ENCODE measurements around the gene KRIT1. TPM values are rescaled to one million over a fixed set of nuclear protein-coding genes. Genes with fewer than 3 reads are reported as not detected.
"Not testable (repeated sequence)": the region's sequence is repeated elsewhere in the genome, so short reads cannot be mapped to it uniquely, and the experiment has no call there.

The KRIT1 gene
- 25.7 TPM for polyA plus RNA-seq (2012; ENCODE audit: insufficient read depth, insufficient read length)

- peak; percentile 85 for DNase-seq (ENCODE audit: low read depth, low spot score)
- peak within 1 kb of the TSS; percentile 75 for H3K4me3 ChIP-seq (ENCODE audit: low read length)
Observed at GRCh38 chr7:92245487-92246359, at the start of gene KRIT1, which contains the start of gene ANKIB1. KRIT1 (minus strand) TSS chr7:92245914; CDS start chr7:92242135, 3,779 bp downstream. ANKIB1 (plus strand) TSS chr7:92245974; CDS start chr7:92294979, 49,005 bp downstream.

DNA sequence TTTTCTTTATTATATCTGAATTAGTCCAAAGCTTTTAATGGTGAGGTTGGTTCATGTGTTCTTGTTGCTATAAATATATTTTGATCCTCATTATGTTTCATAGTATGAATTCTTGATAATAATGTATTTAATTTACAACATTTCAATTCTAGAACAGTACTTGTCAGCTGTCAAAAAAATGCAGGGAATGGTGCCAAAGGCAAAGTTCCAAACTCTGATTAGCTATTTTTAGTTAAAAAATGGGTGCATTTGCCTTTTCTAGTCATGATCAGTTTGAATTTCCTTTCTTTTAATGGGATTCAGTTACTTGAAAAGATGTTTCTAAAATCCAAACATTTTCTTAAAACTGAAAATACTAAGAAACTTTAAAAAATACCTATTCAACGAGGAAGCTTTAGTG lies 49.7 kb upstream of the KRIT1 start:
- no peak for DNase-seq (ENCODE audit: low read depth, low spot score)
- H3K4me3 ChIP-seq (ENCODE audit: low read length): no peak overlapping the region

GRCh38 chr7:92293896-92294590 lies 48.3 kb upstream of the KRIT1 start:
- no peak overlapping the region for H3K4me3 ChIP-seq (ENCODE audit: low read length)
- no peak for DNase-seq (ENCODE audit: low read depth, low spot score)

- no peak for DNase-seq (ENCODE audit: low read depth, low spot score)
Observed at GRCh38 chr7:92292981-92293380, 47.3 kb upstream of the KRIT1 start.

DNA sequence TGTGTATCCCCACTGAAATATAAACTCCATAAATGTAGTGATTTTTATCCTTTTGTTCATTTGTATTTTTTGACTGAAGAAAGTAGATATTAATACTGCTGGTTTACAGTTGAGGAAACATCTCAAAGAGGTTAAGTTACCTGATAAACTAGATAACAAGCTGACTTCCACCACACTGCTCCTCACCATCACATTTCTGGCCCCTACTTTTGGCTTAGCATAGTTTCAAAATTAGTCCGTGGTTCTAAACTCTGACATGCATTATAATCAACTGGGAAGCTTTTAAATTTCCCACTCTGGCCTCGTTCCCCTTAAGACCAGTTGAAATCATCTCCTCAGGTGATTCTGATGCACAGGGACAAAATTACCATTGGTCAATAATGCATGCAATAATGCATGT lies 43.6 kb upstream of the KRIT1 start:
- H3K4me3 ChIP-seq (ENCODE audit: low read length): no peak overlapping the region
- no peak for DNase-seq (ENCODE audit: low read depth, low spot score)

More at GRCh38 chr7:92292981-92293380, 47.3 kb upstream of the KRIT1 start:
- no peak overlapping the region for H3K4me3 ChIP-seq (ENCODE audit: low read length)

DNA sequence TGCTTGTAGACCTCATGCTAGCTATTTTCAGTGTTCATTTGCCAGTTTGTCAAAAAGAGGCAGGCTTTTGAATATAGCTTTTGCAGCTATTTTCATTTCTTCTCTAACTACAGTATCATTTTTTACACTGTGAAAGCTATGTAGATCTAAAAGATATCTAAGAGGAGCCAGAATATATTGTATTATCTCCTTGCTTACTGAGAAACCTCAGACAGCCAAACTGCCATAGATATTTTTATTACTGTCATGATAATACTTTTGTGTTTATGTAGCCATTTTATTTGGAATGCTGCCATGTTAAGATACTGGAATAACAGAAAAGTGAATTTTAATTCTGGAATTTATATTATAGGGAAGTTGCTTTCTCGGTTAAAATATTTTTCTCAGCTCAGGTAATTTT lies 37.2 kb upstream of the KRIT1 start:
- no peak for DNase-seq (ENCODE audit: low read depth, low spot score)
- H3K4me3 ChIP-seq (ENCODE audit: low read length): no peak overlapping the region

DNA sequence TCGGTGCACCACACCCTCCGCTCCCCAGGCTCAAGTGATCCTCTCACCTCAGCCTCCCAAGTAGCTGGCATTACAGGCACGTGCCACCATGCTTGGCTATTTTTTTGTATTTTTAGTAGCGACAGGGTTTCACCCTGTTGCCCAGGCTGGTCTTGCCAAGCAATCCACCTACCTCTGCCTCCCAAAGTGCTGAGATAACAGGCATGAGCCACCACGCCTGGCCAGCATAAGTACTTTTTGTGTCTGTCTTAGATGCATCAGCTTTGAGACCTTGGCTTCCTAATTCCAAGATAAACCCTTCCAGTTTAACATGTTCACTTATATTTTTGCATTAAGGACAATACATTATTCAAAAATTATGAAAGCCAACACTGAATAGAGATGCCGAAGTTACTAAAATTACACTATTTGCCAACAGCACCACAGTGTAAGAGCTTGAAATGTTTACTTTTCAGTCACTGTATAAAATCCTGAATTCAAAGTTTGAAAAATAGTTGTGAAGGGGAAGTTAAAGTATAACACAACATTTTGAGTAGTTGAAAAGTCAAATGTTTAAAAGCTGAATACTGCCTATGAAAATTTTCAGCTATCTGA lies 36.6 kb upstream of the KRIT1 start:
- H3K4me3 ChIP-seq (ENCODE audit: low read length): no peak overlapping the region

GRCh38 chr7:92281031-92281430 lies 35.3 kb upstream of the KRIT1 start:
- no peak overlapping the region for H3K4me3 ChIP-seq (ENCODE audit: low read length)
- DNase-seq (ENCODE audit: low read depth, low spot score): no peak

More for the DNA sequence above, 36.6 kb upstream of the KRIT1 start:
- DNase-seq (ENCODE audit: low read depth, low spot score): no peak

GRCh38 chr7:92279396-92280031 lies 33.8 kb upstream of the KRIT1 start:
- no peak for DNase-seq (ENCODE audit: low read depth, low spot score)
- no peak overlapping the region for H3K4me3 ChIP-seq (ENCODE audit: low read length)

GRCh38 chr7:92276460-92276864 lies 30.7 kb upstream of the KRIT1 start:
- no peak overlapping the region for H3K4me3 ChIP-seq (ENCODE audit: low read length)
- no peak for DNase-seq (ENCODE audit: low read depth, low spot score)

DNA sequence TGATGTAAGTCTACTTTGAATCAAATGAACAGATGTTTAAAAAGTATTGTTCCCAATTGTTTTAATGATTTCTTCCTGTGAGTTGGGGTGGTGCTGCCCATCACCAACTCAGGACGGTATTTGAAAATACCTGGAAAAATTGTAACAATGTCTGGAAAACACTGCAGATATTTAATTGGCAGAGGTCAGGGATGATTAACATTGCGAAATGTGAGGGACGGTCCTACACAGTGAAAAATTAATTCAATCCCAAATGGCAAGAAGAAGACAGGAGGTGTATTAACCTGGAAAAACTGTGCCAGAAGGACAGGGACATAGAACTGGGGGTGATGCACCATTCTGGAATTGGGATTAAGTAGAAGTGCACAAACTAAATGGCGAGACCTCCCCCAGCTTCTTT lies 29.6 kb upstream of the KRIT1 start:
- DNase-seq (ENCODE audit: low read depth, low spot score): no peak
- H3K4me3 ChIP-seq (ENCODE audit: low read length): no peak overlapping the region

DNA sequence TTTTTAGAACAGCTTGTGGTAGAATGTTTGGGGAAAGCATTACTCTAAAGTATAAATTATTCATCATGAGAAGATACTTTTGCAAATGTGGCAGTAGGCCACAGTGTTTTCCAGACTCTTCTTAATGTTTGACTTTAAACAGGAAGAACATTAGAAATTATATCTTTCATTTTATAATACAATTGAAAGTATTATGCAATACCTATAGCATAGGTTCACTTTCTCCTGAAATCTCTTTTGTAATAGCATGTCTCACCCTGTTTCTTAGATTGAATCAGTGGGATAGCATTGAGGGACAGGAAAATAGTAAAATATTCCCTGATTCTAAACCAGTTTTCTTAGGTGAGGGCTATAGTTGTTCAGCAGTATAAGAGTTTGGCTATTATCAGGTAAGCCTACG lies 23.2 kb upstream of the KRIT1 start:
- no peak for DNase-seq (ENCODE audit: low read depth, low spot score)
- no peak overlapping the region for H3K4me3 ChIP-seq (ENCODE audit: low read length)

DNA sequence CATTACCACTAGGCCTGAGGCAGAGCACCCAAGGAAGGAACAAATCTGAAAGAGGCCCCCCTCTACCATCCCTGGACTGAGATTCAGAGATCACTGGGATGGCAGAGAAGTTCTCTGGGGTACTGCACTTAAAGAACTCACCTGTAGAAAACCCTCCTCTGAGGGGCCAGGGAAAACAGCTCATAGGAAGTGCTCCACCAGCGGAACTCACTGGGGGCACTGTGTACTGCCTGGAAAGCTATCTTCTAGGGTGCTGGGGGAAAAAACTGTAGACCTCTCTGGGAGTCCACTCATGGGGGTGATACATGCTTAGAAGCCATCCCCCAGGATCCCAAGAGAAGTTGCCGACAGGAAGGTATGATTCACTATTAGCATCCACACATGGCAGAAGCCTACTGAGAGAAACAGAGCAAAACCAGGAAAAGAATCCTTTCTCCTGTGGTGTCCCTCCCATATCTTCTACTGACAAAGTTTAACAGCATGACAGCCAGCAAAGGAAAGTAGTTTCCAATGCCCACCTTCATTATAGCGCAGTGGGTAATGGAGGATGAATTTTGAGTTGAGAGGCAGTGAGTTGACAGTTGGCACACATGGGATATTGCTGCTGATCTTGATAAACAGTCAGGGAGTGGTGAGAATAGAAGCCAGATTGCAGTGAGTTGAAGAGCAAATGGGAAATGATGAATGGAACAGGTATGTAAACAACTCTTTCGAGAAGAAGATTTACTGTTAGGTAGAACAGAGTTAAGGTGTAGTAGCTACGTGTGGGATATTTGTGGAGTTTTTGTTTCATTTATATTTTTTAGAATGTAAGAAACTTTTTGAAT lies 20.9 kb upstream of the KRIT1 start:
- DNase-seq (ENCODE audit: low read depth, low spot score): no peak
- no peak overlapping the region for H3K4me3 ChIP-seq (ENCODE audit: low read length)

DNA sequence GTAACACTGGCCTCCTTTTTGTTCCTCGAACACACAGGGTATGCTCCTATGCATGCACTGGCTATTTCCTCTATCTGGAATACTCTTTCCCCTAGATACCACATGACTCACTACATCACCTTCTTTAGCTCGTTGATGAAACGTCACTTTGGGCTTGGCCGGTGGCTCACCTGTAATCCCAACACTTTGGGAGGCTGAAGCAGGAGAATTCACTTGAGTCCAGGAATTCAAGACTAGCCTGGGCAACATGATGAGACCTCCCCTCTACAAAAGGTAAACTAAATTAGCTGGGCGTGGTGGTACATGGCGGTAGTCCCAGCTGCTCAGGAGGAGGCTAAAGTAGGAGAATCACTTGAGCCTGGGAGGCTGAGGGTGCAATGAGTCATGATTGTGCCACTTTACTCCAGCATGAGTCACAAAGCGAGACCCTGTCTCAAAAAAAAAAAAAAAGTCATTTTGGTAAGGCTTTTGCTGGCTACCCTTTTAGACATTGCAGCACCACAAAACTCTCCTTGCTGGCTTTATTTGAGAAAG lies 14.6 kb upstream of the KRIT1 start:
- no peak for DNase-seq (ENCODE audit: low read depth, low spot score)
- H3K4me3 ChIP-seq (ENCODE audit: low read length): no peak overlapping the region

- H3K4me3 ChIP-seq (ENCODE audit: low read length): no peak overlapping the region
- DNase-seq (ENCODE audit: low read depth, low spot score): no peak
Observed at GRCh38 chr7:92259610-92260247, 14.0 kb upstream of the KRIT1 start.

DNA sequence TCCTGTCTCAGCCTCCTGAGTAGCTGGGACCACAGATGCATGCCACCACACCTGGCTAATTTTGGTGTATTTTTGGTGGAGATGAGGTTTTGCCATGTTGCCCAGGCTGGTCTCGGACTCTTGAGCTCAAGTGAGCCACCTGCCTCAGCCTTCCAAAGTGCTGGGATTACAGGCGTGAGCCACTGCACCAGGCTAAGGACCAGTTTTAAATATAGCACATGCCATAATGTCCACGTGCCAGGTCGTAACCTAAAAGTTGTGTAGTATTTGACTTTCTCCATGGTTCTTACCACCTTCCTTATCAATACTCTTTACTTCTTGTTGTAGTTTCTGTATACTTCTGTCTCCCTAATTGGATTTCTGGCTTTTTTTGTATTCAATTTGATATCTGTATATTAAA lies 13.3 kb upstream of the KRIT1 start:
- H3K4me3 ChIP-seq (ENCODE audit: low read length): no peak overlapping the region

DNA sequence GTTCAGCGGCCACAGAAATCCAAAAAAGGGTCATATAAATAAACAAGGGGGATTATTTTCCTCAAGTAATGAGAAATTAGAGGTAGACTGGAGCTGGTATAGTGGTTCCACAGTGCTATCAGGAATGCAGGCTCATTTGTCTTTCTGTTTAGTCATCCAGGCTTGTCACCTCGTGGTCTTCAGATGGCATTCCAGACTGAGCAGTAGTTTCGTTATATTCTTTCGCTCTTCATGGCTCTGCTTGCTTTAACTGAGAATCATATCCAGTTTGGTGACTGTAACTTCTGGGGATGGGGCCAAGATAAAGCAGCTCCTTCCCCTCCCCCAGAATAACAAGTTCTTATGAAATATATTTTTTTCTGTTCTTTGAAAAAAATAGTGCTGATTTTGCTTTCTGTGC lies 9.6 kb upstream of the KRIT1 start:
- no peak overlapping the region for H3K4me3 ChIP-seq (ENCODE audit: low read length)
- DNase-seq (ENCODE audit: low read depth, low spot score): no peak

More for the DNA sequence above, 13.3 kb upstream of the KRIT1 start:
- DNase-seq (ENCODE audit: low read depth, low spot score): no peak

DNA sequence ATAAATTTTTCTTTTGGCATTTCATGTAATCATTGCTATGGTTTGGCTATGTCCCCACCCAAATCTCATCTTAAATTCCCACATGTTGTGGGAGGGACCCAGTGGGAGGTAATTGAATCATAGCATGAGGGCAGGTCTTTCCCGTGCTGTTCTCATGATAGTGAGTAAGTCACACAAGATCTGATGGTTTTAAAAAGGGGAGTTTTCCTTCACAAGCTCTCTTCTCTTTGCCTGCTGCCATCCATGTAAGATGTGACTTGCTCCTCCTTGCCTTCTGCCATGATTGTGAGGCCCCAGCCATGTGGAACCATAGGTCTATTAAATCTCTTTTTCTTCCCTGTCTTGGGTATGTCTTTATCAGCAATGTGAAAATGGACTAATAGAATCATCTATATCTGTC lies 9.1 kb upstream of the KRIT1 start:
- not testable (repeated sequence) for H3K4me3 ChIP-seq (ENCODE audit: low read length); DNase-seq (ENCODE audit: low read depth, low spot score)

Data from Jurkat, Clone E6-1 (cell line).